ENCODE results near the gene CDC42EP1. TPM values are rescaled to one million over a fixed set of nuclear protein-coding genes. Genes with fewer than 3 reads are reported as not detected.
"Not testable (repeated sequence)": the region's sequence is repeated elsewhere in the genome, so short reads cannot be mapped to it uniquely, and the experiment has no call there.

CDC42EP1 gene
- total RNA-seq, 1 experiment from 2014 or later = 8.9 TPM

DNA sequence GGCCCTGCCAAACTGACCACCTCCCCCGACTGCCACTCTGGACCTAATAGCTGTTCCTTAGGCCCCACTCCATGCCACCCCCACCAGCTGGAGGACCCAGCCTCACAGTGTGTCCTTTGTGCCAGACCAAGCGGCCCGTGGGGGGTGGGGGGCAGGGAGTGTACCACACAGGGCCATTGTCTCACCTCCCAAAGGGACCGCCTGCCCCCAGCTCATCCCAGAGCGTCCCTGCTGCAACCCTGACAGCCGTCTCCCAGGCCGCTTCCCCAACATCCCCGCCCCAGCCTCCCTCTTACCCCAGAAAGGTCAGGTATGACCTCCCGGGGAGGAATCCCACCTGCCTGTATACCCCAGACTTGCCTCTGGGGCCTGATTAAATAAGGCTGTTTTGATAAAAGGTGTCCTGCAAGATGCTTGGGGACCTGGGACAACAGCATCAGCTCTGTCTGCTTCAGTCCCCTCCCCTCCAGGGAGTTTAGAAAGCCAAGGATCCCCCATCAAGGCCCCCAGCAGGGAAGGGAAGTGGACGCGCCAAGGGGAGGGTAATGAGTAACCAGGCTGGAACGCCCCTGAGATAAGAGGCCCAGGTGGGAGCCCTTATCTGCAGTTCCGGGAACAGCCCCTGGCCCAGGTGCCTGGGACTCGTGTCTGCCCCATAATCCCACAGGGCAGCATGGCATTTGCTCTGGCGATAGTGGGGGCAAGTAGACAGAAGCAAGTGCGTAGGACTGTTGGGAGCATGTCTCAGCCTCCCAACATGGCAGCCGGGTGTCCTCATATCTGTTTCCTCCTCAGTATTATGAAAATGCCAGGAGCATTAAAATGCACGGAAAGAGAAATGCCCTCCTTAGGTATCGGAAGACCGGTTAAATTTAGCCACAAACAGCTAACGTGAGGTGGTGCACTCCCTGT is 9.0 kb downstream of the CDC42EP1 start:
- no peak for DNase-seq (ENCODE audit: low read depth)
- in situ Hi-C loops (cut with HindIII; ENCODE audit: low pct_unique_long_range_greater_than_20kb, low sequenced_read_pairs) = no loop called here

- in situ Hi-C loops (cut with HindIII; ENCODE audit: low pct_unique_long_range_greater_than_20kb, low sequenced_read_pairs) = no loop called here
These were observed 9.8 kb downstream of the CDC42EP1 start for GRCh38 chr22:37569921-37570660.

GRCh38 chr22:37570661-37570976 is 10.3 kb downstream of the CDC42EP1 start:
- in situ Hi-C loops (cut with HindIII; ENCODE audit: low pct_unique_long_range_greater_than_20kb, low sequenced_read_pairs) = no loop called here
- no peak for DNase-seq (ENCODE audit: low read depth)

More at GRCh38 chr22:37569921-37570660, 9.8 kb downstream of the CDC42EP1 start:
- no peak for DNase-seq (ENCODE audit: low read depth)

GRCh38 chr22:37571258-37571991 is 11.1 kb downstream of the CDC42EP1 start:
- in situ Hi-C loops (cut with HindIII; ENCODE audit: low pct_unique_long_range_greater_than_20kb, low sequenced_read_pairs) = no loop called here
- no peak for DNase-seq (ENCODE audit: low read depth)

GRCh38 chr22:37571992-37572373 is 11.7 kb downstream of the CDC42EP1 start:
- DNase-seq (ENCODE audit: low read depth) = no peak
- in situ Hi-C loops (cut with HindIII; ENCODE audit: low pct_unique_long_range_greater_than_20kb, low sequenced_read_pairs) = no loop called here

- in situ Hi-C loops (cut with HindIII; ENCODE audit: low pct_unique_long_range_greater_than_20kb, low sequenced_read_pairs) = no loop called here
- no peak for DNase-seq (ENCODE audit: low read depth)
These were observed 15.3 kb downstream of the CDC42EP1 start for GRCh38 chr22:37575490-37576003.

DNA sequence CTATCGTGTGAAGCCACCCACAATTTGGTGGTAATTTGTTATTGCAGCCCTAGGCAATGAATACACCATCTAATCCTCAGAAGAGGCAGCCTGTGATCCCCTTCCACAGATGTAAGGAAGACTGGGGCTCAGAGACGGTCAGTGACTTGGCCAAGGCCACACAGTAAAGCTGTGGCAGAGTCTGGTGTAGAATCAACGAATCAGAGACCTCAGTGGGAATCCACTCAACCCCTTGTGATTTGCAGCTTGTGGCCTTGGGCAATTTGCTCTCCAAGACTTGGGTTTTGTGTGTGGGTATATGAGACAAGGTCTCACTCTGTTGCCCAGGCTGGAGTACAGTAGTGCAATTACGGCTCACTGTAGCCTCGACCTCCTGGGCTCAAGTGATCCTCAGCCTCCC is 17.7 kb downstream of the CDC42EP1 start:
- no peak for DNase-seq (ENCODE audit: low read depth)
- in situ Hi-C loops (cut with HindIII; ENCODE audit: low pct_unique_long_range_greater_than_20kb, low sequenced_read_pairs) = no loop called here

GRCh38 chr22:37581504-37581903 is 21.2 kb downstream of the CDC42EP1 start:
- in situ Hi-C loops (cut with HindIII; ENCODE audit: low pct_unique_long_range_greater_than_20kb, low sequenced_read_pairs) = no loop called here

GRCh38 chr22:37582526-37582925 is 22.2 kb downstream of the CDC42EP1 start:
- in situ Hi-C loops (cut with HindIII; ENCODE audit: low pct_unique_long_range_greater_than_20kb, low sequenced_read_pairs) = no loop called here
- DNase-seq (ENCODE audit: low read depth) = no peak

More at GRCh38 chr22:37581504-37581903, 21.2 kb downstream of the CDC42EP1 start:
- DNase-seq (ENCODE audit: low read depth) = no peak

DNA sequence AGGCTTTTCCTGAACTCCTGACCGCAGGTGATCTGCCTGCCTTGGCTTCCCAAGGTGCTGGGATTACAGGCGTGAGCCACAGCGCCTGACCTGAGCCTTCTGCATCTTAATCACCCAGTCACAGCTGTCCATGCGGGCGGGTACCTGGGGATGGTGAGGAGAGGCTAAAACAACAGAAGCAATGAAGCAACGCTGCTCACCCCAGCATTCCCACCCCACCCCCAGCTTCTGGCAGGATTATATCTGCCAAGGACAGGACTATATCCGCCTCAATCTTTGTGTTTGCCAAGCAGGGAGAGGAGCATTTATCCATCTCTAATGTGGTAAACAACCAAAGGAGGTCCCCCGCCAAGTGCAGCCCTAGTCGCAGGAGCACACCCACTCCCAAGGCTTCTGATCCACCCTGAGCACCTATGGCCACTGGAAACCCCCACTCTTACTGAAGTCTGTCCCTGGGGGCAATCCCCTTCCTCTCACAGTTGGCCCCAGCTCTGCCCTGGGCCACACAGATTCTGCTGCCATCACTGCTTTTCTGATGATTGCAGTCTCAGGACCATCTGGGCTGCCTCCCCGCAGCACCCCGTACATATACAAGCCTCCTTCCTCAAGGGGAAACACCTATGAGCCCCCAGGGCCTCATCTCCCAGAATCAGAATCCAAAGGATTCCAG is 28.4 kb downstream of the CDC42EP1 start:
- no peak for DNase-seq (ENCODE audit: low read depth)
- in situ Hi-C loops (cut with HindIII; ENCODE audit: low pct_unique_long_range_greater_than_20kb, low sequenced_read_pairs) = no loop called here

DNA sequence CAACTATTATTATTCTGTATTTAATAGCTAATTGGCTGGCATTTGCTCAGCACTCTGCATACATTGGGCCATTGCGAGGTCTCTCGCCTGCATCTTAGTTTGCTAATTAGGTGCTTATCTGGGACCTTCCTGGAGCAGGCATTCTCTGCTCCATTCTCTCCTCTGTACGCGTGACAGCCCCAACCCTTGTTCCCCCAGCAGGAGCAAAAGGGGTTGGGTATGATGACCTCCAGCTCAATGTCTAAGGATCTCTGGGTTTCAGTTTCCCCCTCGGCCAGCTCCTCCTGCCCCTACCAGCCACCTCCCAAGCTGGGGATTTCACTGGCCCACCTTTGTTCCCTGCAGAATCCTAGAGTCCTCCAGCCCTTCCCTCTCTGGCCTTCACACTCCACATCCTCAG is 29.4 kb downstream of the CDC42EP1 start:
- DNase-seq (ENCODE audit: low read depth) = no peak
- in situ Hi-C loops (cut with HindIII; ENCODE audit: low pct_unique_long_range_greater_than_20kb, low sequenced_read_pairs) = no loop called here

- in situ Hi-C loops (cut with HindIII; ENCODE audit: low pct_unique_long_range_greater_than_20kb, low sequenced_read_pairs); DNase-seq (ENCODE audit: low read depth): not testable (repeated sequence)
These were observed 30.8 kb downstream of the CDC42EP1 start for GRCh38 chr22:37591081-37591480.

DNA sequence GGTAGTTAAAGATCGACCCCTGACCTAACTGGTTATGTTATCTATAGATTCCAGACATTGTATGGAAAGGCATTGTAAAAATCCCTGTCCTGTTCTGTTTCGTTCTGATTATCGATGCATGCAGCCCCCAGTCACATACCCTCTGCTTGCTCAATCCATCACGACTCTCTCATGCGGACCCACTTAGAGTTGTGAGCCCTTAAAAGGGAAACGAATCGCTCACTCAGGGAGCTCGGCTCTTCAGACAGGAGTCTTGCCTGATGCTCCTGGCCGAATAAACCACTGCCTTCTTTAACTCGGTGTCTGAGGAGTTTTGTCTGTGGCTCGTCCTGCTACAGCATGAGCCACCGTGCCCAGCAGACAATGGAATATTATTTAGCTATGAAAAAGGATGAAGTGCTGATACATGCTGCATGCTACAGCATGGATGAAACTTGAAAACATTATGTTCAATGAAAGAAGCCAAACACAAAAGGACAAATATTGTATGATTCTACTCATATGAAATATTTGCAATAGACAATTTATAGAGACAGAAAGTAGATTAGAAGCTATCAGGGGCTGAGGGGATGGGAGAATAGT is 31.6 kb downstream of the CDC42EP1 start:
- DNase-seq (ENCODE audit: low read depth) = no peak
- in situ Hi-C loops (cut with HindIII; ENCODE audit: low pct_unique_long_range_greater_than_20kb, low sequenced_read_pairs) = no loop called here

GRCh38 chr22:37594237-37594636 is 34.0 kb downstream of the CDC42EP1 start:
- in situ Hi-C loops (cut with HindIII; ENCODE audit: low pct_unique_long_range_greater_than_20kb, low sequenced_read_pairs) = no loop called here

DNA sequence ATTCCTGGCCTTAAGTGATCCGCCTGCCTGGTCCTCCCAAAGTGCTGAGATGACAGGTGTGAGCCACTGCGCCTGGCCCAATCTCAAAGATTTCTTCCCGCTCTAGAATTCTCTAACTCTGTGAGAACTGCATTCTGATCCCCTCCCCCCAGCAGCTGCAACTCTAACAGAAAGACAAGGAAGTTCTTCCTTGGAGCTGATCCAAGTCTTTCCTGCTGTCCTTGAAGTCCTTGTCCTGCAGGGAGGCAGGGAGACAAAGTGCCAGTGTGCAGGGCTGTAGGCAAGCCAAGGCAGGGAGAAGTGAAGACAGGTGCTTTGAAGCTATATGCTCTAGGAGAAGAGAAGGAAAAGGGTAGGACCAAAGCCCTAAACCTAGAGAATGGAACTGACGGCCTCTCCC is 38.9 kb downstream of the CDC42EP1 start:
- DNase-seq (ENCODE audit: low read depth) = peak; percentile 61
- in situ Hi-C loops (cut with HindIII; ENCODE audit: low pct_unique_long_range_greater_than_20kb, low sequenced_read_pairs) = no loop called here

More at GRCh38 chr22:37594237-37594636, 34.0 kb downstream of the CDC42EP1 start:
- DNase-seq (ENCODE audit: low read depth) = no peak

- no peak for DNase-seq (ENCODE audit: low read depth)
- in situ Hi-C loops (cut with HindIII; ENCODE audit: low pct_unique_long_range_greater_than_20kb, low sequenced_read_pairs) = no loop called here
These were observed 40.9 kb downstream of the CDC42EP1 start for GRCh38 chr22:37601203-37601539.

DNA sequence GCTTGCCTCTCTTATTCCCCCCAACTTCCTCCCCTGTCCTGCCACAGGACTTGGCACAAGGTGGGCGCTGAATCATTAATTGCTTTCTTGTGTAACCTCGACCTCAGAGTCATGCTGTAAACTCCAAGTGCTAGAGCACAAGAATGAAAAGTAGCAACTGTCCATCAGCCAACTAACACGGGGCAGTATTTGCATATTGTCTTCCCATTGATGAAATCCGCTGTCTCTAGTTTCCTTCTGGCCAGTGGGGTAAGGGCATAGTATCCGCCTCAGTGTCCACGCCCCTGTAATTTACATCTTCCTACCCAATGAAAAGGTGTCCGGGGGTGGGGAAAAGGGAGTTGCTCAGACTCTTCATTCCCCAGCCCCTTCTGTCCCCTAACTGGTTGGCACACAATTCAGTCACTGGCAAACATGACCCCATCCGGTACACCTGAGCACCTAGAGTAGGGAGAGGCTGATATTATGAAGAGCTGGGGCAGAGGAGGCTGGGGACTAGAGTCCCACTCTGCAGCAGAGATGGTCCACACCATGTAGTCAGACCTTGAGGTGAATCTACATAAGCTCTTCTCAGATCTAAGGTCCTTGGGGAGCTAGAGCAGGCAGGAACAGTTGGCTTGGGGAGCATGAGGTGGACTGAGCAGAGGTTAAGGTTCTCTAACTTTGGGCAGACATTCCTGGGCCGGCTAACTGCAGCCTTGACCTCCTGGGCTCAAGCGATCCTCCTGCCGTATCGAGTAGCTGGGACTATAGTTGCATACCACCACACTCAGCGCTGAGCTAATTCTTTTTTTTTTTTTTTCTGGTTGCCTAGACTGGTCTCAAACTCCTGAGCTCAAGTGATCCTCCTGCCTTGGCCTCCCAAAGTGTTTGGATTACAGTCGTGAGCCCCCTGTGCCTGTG is 41.5 kb downstream of the CDC42EP1 start:
- DNase-seq (ENCODE audit: low read depth) = peak; percentile 98
- in situ Hi-C loops (cut with HindIII; ENCODE audit: low pct_unique_long_range_greater_than_20kb, low sequenced_read_pairs) = no loop called here
